GM19455 (cell line): ENCODE data around the gene RBM28.

Experiments
- ATAC-seq: cut with Tn5 transposase; IDR thresholded peaks from one replicate; pipeline ENCODE4 v1.9.1; 2021; ENCODE audit not compliant: unreplicated experiment

Gene RBM28, protein sequence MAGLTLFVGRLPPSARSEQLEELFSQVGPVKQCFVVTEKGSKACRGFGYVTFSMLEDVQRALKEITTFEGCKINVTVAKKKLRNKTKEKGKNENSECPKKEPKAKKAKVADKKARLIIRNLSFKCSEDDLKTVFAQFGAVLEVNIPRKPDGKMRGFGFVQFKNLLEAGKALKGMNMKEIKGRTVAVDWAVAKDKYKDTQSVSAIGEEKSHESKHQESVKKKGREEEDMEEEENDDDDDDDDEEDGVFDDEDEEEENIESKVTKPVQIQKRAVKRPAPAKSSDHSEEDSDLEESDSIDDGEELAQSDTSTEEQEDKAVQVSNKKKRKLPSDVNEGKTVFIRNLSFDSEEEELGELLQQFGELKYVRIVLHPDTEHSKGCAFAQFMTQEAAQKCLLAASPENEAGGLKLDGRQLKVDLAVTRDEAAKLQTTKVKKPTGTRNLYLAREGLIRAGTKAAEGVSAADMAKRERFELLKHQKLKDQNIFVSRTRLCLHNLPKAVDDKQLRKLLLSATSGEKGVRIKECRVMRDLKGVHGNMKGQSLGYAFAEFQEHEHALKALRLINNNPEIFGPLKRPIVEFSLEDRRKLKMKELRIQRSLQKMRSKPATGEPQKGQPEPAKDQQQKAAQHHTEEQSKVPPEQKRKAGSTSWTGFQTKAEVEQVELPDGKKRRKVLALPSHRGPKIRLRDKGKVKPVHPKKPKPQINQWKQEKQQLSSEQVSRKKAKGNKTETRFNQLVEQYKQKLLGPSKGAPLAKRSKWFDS

DNA sequence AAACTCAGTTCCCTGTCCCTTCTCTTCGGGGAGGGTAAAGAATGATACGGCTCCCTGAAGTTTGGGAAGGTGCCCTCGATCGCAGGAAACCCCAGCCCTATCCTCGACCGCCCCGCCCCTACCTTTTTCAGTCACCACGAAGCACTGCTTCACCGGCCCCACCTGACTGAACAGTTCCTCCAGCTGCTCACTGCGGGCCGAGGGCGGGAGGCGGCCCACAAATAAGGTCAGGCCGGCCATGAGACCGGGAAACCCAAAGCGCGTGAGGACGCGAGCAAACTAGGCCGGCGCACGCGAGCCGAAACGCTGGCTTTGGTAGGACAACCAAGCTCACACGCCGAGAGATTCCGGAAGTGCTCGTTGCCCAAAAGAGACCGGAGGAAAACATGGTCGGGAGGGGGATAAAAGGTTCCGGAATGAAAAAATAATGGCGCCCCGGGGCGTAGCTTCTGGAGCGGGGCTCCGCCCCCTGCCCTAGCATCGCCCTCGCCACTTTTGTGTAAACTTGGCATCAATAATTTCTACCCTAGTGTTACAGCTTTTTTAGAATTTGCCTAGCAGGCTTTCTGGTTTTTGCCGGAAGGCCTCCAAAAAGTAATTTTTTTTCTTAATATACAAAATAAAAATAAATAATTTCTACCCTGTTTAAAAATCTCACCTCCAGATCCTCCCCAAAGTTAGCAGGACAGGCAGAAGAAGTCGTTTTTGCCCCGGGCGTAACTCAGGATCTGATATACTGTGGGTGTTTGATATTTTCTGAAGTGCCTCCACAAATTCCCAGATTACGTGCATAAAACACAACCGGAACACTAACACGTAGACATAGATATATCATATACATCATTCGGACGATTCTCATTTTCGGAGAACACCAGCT is at the start of gene RBM28:
TSS of gene RBM28 (minus strand) at position 355 of the 877 bp plus-strand sequence. CDS start at position 240, 115 bp downstream.
- peak; percentile 95 for ATAC-seq

DNA sequence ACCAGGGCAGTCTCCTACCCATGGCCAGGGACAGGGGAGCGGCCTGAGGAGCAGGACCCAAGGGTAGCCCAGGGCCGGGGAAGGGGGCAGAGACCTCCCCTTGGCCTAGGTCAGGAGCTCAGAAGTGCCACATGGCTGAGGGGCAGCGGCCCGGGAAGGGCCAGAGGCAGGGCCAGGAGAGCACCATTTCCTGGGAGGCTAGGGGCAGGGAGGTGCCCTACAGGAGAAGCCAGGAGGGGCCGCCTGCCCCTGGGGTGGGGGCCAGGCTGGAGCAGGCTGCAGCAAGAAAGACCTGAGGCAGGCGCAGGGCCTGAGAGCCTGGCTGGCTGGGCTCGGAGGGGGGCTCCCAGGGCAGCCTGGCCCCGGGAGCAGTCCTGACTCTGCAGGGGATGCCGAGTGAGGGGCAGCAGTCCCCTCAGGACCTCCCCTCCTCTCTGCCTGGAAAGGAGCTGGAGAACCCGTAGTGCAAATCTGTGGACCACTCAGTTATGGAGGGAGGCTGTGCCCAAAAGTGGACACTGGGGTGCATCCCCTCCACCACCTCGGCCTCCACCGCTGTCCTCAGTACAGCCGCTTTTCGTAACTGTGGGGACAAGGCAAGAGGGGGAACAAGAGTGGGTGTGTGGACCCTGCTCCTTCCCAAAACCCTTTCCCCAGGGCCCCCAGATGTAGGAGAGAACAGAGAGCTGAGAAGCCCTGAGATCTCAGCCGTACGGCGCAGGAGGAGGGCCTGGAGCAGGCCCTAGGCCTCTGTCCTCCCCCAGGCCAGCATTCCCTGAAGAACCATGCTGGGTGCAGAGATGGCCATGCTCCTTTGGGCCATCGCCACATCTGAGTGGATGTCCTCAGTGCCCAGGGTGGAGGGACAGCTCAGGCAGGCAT is 49.0 kb upstream of the RBM28 start:
- no peak for ATAC-seq

DNA sequence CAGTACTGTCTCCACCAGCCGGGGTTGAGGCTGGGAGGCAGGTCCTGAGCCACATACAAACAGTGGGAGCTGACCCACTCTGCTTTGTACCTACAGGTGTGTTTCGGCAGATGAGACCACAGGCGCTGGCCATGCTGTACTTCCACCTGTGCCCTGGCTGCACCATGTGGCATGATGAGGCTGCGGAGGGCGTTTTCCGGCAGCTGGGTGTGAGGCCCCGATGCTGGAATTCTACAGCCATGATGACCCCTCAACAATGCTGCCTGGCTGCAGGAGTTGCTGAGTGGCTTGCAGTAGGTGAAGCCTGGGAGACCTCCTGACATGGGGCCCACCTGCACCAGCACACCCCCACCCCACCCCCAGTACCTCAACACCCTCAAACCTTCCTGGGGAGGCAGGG is 48.1 kb upstream of the RBM28 start:
- ATAC-seq, result no peak

DNA sequence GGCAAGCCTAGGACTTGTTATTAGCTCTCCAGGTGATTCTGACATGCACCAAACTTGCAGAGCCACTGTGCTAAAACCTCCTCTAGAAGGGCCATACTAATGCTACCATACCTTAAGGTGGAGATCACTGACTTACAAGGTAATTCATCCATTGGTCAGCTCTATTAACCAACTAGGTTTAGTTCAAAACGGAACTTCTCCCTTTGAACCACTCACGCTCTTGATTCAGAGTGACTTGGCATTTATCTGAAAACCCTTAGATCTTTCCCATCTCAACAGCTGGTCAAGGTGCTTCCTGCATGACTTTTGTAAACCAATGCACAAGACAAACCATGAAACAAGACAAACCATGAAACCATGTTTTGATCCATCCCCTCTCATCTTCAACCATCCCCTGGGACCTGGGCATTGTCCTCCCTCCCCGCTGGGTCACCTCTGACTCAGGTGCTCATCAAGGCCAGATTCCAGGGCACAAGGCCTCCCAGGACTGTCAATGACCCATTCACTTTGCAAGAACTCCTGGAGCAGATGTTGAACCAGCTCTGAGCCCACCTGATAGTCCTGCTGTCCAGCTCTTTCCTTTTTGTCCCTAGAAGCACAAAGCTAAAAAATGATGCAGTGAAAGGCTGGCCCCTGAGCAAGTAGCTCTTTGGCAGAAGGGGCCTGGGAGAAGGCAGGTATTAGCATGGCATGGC is 47.3 kb upstream of the RBM28 start:
- no peak for ATAC-seq

DNA sequence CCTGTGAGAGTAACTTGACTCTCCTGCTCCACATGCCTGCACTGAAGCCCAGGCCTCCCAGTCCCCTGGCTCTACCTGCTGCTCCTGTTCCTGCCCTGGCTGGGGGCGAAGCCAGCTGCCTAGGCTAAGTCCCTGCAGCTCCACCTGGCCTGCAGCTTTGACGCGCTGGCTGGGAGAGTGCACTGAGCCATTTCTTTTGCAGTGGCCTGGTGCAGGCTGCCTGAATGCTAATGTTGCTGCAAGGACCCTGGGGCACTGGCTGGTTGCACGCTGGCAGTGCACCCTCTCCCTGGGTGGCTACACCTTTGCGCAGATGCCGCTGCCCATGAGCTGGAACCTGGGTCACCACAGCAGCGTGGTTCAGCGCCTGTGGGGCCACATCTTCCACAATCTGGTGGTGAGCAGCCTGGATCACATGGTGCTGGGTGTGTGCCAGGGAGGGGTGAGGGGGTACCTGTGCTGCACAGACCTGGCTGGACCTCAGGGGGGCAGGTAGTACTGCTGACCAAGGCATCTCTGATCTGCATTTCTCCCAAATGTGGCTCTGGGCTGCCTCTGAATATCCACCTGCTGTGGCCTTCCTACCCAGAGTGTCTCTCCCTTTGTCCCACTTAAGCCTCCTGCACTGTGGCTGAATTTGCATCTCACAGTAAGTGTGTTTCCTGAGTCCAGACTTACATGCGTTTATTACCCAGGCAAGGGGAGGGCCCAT is 46.1 kb upstream of the RBM28 start:
- ATAC-seq, result no peak

DNA sequence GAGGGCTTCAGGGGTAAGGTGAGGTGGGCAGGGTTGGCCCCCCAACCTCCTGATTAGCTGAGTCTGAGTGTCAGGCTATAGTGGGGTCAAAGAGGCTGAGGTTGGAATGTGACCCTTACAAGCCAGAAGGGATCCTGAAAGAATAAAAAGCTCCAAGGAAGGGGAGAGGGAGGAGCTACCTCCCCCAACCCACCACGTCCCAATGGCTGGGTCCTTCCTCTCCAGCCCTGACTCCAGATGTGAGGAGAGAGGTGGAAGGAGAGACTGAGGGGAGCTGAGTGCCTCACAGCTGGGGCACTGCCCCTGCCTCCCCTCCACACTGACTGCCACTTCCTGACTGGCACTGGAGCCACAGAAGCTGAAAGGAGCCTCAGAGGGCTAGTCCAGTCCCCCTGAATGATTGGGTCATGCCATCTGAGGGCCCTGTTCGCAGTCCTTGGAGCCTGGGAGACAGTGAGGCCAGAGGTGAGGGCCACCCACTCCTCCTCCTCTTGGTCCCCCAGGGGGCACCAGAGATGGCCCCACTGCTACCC is 45.4 kb upstream of the RBM28 start:
- no peak for ATAC-seq

DNA sequence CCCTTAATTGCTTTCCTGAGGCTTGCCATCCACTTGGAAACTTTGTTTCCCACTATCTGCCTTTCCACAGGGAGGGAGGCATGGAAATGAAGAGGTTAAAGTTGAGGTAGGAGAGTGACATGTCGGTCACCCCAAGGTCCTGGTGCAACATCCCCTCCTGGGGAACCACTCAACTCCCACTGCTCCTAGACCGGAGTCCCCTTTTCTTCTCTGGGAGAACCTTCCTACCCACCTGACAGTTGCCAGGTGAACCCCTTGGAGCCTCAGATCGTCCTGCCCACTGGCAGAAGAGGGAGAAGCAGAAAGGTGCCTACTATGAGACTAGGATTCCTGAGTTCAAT is 44.4 kb upstream of the RBM28 start:
- ATAC-seq, result no peak

DNA sequence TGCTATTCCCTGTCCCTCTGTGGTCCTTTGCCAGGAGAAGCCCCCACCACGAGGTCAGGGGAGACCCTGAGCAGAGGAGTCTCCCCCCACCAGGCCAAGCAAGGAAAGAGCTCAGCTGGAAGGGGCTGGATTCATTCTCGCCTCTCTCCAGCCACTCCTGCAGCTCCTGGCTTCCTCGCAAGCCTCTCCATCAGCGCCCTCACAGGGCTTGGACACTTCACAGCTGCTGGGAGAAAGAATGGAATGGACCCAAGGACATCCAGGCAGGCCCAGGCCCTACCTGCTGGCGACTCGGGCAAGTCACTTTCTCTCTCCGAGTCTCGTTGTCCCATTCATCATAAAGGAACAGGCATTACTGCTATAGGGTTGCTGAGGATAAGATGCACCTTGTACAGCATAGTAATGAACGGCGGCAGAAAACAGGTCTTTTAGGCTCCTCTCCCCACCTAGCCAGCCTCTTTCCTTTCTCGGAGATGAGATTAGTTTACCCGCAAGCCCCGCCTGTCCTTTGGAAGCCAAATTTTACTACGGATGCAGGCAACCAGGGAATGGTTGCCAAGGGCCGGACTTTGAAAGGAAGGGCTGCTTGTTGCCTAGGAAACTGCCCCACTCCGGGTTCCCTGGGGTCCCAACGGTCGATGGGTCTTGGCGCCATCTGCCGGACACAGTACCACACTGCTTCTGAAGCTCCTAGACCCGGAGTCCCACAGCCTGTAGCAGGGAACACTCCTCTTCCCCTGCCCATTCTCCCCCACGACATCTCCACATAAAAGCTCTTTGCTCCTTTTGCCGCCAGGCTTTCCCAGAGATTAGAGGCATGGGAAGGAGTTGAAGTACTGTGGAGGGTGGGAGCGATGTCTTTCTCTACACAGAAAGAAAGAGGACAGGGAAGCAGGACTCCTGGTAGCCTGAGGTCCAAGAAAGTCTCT is 43.8 kb upstream of the RBM28 start:
- peak; percentile 62 for ATAC-seq

DNA sequence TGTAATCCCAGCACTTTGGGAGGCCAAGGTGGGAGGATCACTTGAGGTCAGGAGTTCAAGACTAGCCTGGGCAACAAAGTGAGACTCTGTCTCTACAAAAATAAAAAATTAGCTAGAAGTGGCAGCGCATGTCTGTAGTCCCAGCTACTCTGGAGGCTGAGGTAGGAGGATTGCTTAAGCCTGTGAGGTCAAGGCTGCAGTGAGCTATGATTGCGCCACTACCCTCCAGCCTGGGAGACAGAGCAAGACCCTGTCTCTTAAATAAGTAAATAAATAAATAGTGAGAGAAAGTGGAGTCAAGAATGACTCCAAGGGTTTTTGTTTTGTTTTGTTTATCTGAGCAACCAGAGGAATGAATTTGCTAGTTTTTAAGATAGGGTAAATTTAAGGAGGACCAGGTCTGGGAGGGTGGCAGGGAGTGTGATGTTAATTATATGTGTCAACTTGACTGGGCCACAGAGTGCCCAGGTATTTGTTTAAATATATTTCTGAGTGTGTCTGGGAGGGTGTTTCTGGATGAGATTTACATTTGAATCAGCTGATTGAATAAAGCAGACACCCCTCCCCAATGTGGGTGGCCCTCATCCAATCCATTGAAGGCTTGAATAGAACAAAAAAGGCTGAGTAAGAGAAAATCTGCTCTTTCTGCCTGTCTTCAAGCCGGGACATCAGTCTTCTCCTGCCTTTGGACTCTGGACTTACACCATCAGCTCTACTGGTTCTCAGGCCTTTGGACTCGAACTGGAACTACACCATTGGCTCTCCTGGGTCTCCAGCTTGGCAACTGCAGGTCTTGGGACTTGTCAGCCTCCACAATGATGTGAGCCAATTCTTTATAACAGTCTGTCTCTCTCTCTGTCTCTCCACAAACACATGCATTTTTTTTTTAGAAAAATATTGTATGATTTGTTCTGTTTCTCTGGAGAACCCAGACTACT is 42.5 kb upstream of the RBM28 start:
- ATAC-seq, result no peak

DNA sequence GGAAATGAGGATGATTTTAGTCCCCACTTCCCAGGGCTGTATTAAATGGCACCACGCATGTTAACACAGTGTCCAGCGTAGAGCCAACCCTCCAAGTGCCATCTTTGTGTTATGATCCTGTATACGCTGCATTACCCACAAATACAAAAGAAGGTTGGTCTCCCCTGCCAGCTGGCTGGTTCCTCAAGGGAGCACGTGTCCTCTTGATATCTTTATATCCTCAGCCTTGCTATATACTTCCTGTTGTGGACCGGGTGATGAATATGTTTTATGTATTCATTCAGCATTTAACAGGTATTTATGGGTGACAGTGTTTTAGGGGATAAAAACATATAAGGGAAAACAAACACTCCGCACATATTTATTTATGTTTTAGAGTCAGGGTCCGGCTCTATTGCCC is 41.0 kb upstream of the RBM28 start:
- no peak for ATAC-seq

DNA sequence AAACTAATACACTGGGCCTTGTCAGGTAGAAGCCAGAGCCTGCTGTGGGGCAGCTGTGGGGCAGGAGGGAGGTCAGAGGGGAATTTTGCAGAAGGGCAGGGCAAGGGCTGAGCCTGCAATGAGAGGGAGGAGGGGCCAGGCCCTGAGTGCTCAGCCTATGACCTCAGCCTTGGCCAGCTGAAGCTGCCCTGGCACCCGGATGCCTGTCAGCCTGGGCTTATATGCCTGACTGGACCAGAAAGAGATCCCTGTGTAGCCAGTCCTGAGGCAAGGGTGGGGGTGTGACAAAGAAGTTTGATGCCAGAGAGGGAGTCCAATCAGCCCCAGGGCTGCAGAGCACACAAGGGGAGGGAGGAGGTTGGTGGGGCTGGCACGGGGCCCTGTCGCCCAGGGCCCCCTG is 40.1 kb upstream of the RBM28 start:
- no peak for ATAC-seq

DNA sequence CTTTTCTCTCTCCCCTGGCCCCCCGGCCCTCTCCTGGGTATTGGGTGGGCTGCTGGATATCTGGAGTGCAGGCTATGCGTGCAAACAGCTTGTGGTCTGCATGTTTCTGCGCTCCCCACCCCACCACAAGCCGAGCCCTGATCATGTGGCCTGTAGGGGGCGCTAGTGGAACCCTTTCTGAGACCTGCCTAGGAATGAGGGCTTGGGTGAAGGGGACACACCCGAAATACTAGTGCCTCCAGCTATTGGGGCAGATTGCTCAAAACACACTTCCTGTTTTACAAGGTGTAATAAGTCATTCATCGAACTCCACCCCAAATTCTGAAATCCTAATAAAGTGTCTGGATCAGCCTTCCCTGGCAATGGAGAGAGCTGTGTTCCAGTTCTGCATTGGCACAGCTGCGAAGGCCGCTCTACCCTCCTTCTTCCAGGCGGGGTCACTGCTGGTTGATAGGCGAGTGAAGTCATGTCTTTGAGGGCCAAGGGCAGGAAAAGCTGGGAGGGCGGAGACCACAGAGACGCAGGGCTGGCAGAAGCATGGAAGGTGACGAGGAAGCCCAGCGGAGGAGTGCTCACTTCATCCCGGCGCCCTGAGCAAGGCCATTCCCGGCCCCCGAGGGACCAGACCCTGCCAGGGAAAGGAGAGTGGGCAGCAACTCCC is 37.6 kb upstream of the RBM28 start:
- ATAC-seq, result no peak

DNA sequence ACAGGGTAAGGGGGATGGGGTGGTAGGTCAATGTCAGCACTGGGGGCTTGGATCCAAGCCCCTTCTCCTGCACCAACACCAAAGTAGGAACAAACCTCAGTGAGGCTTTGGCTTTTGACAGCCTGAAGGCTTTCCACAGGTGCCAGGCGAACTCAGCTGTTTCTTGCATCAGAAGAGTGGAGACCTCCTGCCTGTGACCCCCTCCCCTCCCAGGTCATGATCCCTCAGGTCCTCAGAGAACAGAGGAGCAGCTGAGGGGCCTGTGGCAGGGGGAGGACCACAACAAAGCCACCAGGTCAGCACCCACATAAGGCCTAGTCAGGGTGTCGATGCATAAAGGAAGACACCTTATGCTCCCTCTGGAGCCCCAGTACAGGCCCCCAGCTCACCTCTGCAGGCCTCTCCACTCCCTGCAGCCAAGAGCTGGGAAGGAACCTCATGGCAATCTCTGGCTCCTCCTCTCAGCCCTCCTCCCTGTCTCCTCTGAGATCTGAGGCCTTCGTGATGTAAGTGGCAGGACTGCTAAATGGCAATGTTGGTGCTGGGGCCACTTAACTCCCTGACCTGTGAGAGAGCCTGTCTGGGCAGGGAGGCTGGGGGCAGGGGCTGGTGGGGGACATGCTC is 36.9 kb upstream of the RBM28 start:
- ATAC-seq, result no peak

DNA sequence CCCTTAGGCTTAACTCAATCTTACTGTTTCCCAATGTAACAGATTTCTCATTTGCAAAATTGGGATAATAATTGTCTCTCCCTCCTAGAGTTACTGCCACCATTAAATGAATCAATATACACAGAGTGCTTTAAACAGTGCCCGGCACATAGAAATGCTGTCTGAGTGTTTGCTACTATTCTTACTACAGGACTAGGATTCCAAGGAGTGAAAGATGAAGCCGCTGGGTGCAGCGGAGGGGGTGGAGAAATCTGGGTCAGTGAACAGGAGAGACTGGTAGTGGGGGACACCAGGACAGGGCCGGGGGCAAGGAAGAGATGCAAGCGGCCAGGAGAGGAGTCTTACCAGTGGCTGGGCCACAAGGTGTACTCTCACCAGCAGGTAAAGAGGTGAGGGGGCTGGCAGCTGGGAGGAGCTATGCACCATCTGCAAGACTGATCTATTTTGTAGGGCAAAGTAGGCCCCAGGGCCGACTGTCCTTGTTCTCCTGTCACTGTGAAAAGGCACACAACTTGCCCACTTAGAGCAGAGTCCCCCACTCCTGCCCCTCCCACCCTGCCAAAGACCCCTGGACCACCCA is 36.3 kb upstream of the RBM28 start:
- no peak for ATAC-seq

DNA sequence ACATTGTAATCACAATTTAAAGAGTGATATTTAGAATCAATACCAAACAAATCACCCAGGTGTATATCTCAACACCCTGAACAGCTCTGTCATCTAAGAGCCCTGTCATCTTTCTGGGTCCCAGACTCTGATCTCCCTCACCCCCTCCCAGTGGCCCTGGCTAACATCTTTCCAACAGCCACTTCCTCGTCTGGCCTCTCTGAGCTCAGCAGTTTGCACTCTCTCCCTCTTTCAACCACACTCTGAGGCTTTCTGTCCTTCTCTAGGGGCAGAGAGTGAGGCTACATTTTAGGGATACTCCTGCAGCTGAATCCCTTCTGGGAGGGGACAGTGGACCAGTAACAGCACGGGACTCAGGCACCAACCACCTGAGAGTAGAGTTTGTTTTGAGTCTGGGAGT is 34.9 kb upstream of the RBM28 start:
- no peak for ATAC-seq

DNA sequence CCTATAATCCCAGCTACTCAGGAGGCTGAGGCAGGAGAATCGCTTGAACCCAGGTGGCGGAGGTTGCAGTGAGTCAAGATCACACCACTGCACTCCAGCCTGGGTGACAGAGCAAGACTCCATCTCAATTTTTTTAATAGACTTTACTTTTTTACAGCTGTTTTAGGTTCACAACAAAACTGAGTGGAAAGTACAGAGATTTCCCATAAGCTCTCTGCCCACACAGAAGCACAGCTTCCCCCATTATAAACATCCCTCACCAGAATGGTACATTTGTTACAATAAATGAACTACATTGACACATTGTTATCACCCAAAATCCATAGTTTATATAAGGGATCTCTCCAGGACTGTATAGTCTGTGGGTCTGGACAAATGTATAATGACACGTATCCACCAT is 32.4 kb upstream of the RBM28 start:
- ATAC-seq, result no peak
